AG08395 (cell line): Measurements from ENCODE around the gene SMYD3.
A peak's percentile ranks its signal among the peaks of the same experiment; 100 is the strongest.

Experiments used
- DNase-seq: peaks from one replicate; pipeline ENCODE4 v3.0.0; 2012; ENCODE audit warnings: mixed read lengths, low spot score

SMYD3 gene

DNA sequence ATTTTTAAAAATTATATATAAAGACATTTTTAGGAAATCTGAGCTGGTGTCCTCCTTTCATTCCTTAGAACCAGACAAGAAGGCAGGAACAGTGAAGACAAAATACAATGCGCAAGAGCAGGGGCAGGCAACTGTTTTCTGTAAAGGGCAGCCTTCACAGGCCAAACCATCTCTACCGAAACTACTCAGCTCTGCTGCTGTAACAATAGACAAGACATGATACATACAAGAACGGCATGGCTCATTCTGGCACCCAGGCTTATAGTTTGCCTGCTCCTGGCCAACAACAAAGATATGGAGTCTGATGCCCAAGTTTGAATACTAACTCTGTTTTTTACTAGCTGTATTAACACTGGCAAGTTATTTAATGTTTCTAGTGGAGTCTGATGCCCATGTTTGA is 232.0 kb downstream of the SMYD3 start:
- DNase-seq = no peak

DNA sequence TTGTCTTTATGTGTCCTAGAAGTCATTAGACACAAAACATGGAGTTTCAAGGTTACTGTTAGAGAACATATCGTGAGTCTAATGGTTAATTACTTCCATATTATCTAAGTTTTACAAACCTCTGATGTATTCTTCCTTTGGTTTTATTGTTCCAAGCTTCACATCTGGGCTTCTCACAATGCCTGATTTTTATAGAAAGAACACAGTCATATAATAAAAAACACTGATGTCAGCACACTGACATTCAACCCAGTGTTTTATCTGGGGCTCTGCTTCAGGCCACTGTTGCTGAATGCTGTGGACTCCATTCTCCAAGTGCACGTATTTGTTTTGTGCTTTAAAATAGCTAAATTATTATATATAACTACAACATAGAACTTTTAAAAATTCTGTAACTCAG is 232.9 kb downstream of the SMYD3 start:
- no peak for DNase-seq

DNA sequence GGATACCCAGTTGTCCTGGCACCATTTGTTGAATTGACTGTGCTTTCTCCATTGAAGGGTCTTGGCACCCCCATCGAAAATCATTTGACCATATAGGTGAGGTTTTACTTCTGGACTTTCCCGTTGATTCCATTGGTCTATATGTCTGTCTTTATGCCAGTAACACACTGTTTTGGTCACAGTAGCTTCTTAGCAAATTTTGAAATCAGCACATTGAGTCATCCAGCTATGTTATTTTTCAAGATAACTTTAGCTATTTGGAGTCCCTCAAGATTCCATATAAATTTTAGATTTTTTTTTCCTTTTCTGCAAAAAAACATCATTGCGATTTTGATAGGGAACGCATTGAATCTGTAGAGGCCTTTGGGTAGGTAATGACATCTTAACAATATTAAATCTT is 235.6 kb downstream of the SMYD3 start:
- no peak for DNase-seq

DNA sequence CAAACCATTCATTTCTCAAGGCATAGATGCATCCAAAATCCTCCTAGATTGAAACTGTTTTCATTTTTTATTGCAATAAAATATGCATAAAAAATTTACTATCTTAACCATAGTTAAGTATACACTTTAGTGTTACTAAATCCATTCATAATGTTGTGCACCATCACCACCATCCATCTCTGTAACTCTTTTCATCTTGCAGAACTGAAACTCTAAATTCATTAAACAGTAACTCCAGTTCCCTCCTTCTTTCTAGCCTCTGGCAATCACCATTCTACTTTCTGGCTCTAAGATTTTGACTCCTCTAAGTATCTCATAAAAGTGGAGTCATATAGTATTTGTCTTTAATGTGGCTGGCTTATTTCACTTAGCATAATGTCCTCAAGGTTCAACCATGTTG is 236.8 kb downstream of the SMYD3 start:
- DNase-seq = no peak

DNA sequence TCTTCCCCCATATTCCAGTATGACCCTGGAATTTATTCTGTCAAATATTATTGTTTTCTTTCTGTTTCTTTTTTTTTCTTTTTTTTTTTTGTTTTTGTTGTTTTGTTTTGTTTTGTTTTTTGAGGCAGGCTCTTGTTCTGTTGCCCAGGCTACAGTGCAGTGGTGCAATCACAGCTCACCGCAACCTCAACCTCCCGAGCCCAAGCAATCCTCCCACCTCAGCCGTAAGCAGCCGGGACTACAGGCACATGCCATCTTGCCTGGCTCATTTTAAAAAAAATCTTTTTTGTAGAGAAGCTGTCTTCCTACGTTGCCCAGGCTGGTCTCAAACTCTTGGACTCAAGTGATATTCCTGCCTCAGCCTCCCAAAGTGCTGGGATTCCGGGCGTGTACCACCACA is 237.6 kb downstream of the SMYD3 start:
- no peak for DNase-seq

DNA sequence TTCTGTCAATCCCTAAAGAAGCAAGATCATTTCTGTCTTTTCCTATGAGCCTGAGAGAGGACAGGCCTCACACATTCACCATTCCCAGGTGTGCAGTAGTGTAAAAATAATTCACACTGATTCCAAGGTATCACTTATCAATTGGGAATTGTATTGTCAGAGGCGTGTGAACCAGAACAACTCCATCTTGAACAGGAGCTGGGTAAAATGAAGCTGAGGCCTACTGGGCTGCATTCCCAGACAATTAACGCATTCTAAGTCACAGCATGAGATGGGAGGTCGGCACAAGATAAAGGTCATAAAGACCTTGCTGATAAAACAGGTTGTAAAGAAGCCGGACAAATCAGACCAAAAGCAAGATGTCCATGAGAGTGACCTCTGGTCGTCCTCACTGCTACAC is 239.2 kb downstream of the SMYD3 start:
- no peak for DNase-seq

DNA sequence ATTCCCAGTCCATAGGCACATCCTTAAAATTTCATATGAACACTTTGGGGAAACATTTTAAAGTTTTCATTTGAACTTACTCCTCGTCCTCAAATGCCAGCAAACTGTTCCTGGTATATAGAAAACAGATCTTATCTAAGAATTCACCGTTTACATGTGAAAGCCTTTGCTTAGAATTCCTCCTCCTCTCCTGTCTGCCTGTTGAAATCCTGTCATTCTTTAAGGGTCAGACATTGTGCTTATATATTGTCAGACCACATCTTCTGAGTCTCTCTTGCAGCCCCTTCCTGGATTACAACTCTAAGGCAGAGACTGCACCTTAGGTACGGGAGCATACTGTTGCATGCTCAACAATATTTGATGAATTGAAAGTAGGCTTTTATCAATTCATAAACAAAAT is 239.7 kb downstream of the SMYD3 start:
- DNase-seq = no peak

DNA sequence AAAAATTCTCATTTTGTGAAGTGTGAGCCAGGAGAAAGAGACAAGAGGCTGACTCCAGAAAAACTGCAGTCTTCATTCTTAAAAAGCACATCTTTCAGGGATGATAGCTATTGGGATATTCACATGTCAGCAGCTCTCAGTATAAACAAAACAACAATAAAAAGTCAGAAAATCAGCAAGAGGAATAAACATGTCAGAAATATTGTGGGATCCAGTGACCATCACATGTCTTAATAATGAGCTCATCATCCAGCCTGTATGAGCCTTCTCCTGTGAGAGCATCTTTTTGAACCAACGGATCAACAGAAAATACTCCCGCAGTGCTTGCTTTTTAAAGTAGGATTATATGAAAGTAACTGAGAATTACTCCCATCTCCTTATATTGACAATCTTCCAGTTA is 241.6 kb downstream of the SMYD3 start:
- DNase-seq = peak; percentile 2

DNA sequence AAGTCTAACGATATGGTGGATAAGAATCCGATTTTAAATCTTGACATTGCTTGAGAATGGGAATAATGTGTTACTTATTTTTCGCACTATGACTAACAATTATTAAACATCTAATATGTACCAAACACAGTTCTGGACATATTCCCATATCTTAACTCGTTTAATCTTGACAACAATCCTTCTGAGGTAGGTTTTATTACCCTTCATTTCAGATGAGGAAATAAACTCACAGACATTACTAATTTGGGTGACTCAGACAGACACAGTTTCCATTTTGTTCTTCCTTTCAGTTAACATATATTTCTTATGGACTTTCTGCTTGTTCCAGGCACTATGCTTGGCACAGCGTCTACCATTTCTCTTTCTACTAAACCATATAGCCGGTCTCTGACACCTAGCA is 244.8 kb downstream of the SMYD3 start:
- DNase-seq = no peak

DNA sequence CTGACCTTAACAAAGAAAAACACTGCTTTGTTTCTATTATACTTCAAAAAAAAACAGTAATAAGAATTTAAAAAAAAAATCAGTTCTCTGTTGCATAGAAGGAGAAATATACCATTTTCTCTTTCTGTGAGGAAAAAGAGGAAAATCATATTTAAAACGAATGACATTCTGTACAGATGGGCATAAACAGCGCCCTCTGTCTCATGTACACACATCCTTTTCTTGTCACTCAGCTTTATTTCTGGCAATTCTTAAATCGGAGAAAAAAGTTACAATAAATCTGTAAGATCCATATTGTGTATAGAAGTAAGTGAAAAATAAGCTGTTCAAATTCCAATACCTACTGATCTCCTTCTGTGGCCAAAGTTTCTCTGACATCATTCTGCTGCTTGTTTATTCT is 245.4 kb downstream of the SMYD3 start:
- DNase-seq = no peak

DNA sequence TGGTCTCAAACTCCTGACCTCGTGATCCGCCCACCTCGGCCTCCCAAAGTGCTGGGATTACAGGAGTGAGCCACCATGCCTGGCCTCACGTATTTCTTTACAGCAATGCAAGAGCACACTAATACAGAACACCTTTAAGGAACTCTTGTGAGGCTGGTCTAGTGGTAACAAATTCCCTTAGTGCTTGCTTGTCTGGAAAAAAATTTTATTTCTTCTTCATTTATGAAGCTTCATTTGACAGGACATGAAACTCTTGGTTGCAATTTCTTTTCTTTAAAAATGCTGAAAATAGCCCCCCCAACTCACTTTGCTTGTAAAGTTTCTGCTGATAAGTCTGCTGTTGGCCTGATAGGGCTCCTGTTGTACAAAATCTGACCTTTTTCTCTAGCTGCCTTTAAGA is 248.8 kb downstream of the SMYD3 start:
- DNase-seq = no peak

DNA sequence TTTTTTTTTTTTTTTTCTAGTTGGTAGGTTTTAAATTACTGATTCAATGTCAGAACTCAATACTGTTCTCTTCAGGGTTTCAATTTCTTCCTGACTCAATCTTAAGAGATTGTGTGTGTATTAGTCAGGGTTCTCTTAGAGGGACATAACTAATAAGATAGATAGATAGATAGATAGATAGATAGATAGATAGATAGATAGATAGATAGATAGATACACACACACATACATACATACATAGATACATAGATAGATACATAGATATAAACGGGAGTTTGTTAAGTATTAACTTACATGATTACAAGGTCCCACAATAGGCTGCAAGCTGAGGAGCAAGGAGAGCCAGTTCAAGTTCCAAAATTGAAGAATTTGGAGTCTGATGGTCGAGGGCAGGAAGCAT is 251.3 kb downstream of the SMYD3 start:
- no peak for DNase-seq

DNA sequence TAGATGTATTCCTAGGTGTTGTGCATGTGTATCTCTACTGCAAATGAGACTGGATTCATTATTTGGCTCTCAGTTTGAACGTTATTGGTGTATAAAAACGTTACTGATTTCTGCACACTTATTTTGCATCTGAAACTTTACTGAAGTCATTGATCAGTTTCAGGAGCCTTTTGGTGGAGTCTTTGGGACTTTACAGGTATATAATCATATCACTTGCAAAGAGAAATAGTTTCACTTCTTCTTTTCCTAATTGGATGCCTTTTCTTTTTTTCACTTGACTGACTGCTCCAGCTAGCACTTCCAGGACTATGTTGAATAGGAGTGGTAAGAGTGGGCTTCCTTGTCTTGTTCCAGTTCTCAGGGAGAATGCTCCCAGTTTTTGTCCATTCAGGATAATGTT is 252.2 kb downstream of the SMYD3 start:
- DNase-seq = no peak

DNA sequence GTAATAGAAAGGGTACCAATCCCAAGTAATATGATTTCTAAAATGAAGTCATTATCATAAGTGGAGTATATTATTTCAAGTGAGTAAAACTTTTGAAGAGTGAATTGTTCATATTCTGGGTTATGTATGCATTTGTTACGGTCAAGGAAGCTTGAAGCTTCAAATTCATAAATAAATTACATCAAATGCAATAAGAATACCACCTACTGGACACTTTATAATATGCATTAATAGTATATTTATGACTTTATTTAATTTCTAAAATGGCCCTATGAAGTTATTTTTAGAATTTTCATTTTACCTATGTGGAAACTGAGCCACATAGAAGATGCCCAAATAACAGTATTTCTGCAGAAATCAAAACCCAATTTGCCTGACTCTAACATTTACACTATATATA is 260.6 kb downstream of the SMYD3 start:
- no peak for DNase-seq

DNA sequence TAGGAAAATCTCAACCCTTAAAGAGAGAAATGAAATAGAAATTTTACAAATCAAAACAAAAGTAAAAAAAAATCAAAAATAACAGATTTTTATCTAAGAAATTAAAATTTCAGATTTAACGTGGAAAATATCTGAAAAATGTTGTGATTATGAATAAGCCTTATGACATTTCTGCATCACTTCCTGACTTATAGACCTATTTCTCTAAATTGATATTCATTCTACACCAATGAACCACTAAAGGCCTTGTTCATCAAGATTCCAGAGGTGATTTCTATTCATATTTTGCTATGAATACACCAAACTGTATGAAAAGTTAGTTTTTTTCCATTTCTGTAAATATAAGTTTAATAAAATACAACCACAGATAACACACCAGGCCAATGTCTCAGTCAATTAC is 261.5 kb downstream of the SMYD3 start:
- no peak for DNase-seq

DNA sequence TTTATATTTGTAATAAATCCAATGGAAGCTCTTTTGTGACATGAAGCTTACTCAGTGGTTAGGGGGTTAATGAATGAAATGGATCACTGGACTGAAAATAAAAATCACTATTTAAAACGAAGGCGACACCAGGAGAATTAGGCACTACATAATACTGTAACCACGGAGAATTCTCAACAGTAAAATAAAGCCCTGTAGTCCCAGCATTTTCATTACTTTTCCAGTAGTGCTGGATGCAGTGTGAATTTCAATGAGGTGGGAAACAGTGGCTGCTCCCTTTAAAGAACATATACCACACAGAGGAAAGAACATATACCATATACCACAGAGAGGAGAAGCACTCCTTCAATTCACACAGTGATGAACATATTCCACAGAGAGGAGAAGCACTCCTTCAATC is 275.0 kb downstream of the SMYD3 start:
- no peak for DNase-seq

DNA sequence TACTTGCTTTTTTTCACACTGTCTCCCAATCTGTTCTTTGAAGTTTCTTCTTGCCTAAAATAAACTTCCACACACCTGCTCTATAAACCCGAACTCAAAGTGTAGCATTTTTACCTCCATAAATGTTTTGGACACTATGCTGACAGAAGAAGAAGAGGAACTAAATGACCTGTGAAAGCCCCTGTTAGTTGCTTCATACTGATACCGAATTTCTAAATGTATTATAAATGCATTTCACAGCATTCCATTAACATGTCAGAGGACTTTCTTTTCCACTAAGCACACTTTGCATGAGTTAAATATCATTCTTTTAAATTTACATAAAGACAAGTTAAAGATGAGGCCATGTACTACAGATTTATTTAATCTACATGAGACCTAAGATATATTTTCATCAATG is 281.0 kb downstream of the SMYD3 start:
- no peak for DNase-seq

DNA sequence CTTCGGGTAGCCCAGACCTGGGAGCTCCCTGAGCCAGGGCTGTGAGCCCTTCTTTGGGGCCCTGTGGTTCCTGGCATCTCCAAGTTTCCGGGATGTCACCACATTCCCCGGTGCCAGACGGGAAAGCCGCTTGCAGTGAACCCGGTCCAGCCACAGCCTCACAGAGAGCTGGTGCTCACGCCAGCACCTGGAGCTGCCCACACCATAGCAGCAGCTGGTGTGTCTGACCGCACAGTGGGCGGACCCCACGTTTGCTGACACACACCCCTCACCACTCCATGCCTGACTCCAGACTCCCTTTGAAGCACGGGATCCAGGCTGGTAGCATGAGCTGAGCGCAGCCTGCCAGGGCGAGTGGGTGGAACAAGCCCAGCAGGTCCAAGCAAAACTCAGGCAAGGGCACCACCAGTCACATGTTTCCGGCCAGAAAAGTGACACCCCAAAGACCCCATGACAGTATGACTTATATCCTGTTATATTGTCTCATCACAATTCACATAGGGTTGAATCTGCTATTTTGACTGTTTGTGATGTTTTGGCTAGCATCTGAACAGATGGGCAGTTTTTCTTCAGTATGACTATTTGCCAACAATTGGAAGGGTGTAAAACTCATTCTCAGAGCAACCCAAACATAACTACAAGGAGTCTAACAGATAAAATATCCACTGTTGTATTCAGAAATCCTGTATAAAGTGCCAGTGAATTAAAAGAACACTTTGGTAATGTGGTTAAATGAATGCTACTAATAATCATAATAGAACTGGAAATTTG is 285.4 kb downstream of the SMYD3 start:
- no peak for DNase-seq

DNA sequence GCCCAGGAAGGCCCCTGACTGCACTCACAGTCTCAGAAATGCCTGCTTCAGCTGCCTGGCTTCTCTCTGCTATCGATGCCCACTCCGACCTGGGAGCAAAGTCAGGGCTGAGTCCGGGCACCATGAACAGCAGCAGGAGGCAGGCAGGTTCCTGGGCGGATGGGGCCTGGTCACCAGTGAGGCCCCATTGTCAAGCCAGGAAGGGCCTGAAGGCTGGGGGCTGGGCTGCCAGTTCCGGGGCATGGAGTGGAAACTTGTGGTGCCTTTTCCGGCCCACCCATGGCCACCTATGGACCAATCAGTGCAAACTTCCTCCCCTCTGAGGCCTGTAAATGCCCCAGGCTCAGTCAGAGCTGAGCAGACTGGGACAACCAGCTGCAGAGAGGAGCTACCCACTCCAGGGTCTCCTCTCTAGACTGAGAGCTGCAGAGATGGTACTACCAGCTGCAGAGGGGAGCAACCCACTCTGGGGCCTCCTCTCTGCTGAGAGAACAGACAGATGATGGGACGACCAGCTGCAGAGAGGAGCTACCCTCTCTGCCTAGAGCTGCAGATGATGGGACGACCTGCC is 286.5 kb downstream of the SMYD3 start:
- DNase-seq = no peak

DNA sequence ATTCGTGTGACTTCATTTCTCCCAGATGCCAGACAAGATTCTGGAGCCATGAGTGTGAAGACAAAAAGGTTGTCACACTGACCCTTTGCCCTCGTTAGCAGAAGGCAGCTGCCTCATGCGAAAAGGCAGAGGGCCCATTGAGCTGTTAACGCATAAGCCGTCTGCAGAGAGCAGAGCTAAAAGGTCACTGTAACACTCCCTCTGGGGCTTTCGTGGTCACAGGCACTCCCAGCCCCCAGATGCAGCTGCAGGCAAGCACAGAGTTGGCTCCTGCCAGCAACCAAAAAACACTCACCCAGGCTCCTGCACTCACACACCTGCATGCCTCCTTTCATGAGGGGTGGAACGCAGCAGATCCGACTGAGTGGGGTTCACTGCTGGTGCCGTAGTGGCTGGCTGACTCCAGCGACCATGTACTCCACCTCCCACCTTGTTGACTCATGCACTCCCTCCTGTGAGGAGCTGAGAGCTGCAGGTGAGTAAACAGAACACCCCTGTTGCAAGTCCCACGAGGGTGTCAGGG is 287.5 kb downstream of the SMYD3 start:
- DNase-seq = no peak

DNA sequence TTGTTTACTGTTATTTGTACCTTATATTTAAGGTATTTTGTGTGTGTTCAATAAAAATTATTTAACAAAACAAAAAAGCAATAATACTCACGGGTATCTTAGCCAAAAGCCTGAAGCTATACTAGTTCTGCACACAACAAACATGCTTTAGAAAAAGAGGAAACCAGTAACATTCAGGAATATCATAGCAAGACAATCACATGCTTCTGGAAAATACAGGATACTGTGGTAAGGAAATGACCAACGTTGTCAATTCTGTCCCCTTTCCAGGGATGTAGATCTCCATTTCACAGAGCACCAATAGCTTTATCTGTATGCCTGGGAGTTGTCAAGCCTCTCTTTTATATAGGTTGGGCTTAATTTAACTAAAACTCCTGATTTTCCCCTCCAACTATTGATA is 288.4 kb downstream of the SMYD3 start:
- DNase-seq = no peak

DNA sequence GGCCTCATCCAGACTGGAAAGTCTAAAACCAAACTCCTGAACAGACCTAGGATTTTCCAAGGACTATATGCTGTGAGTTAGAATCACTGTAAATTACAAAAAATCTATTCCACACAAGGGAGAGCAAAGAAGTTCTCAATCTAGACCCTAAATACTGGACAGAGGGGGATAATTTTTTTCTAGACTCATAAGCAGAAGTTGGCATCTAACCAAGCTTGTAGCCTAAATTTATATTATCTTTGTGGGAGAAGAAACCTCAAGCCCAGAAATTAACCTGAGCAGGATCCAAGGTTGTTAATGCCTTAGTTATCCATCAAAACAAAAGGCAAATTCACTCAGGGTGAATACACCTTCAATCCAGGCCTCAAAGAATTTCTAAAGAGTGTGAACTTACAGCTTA is 290.2 kb downstream of the SMYD3 start:
- no peak for DNase-seq

DNA sequence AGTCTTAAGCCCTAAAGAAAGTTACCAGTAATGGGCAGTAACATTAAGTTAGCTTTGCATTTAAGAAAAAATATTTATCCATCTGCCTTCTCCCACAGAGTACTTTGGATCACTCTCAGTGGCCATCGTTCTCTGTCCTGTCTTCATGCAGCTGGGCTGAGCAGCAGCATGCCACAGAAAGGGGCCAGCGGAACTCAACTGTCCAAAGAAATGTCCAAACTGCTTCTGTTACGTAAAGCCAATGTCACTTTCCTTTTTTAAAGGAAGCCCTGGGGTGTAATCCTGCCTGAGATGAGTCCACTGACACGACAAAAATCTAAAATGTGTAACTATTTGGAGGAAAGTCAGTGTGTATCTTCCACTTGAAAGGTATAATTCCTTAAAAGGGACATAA is 291.6 kb downstream of the SMYD3 start:
- no peak for DNase-seq
